GM23338 (cell line): ENCODE results near the gene SUB1. TPM values are rescaled to one million over a fixed set of nuclear protein-coding genes. Genes with fewer than 3 reads are reported as not detected.

ENCODE experiments used
- ATAC-seq: fragments of 200-7000 bp; cut with Tn5 transposase; 3 replicates; pipeline ENCODE4 v1.9.1; 2020
- DNase-seq: peaks from one replicate; pipeline ENCODE4 v3.0.0-alpha.2; 2015; ENCODE audit warnings: low spot score
- H2AFZ ChIP-seq: fragments of 200-600 bp; sonication (generic); 2 replicates; pipeline ENCODE4 v1.8.0; 2016; ENCODE audit warnings: antibody characterized with exemption, mild to moderate bottlenecking, moderate library complexity
- H3F3A ChIP-seq: fragments of 200-600 bp; sonication (generic); replicated peaks from 2 replicates; pipeline ENCODE4 v1.8.0; 2017; ENCODE audit warnings: antibody characterized with exemption, mixed run types, low read depth
- H3K27ac ChIP-seq: fragments of 200-600 bp; sonication (generic); 2 replicates; pipeline ENCODE4 v1.6.1; 2016; ENCODE audit warnings: low read depth
- H3K27me3 ChIP-seq: fragments of 200-600 bp; sonication (generic); 2 replicates; pipeline ENCODE4 v1.8.0; 2016; ENCODE audit warnings: mild to moderate bottlenecking, mixed run types, moderate library complexity; ENCODE audit not compliant: insufficient read depth
- H3K36me3 ChIP-seq: fragments of 200-600 bp; sonication (generic); 2 replicates; pipeline ENCODE4 v1.8.0; 2016; ENCODE audit warnings: mild to moderate bottlenecking; ENCODE audit not compliant: insufficient read depth
- H3K4me1 ChIP-seq: fragments of 200-600 bp; sonication (generic); 2 replicates; pipeline ENCODE4 v1.8.0; 2016; ENCODE audit warnings: mild to moderate bottlenecking, moderate library complexity; ENCODE audit not compliant: insufficient read depth
- H3K4me2 ChIP-seq: fragments of 200-600 bp; sonication (generic); 2 replicates; pipeline ENCODE4 v1.7.1; 2017; ENCODE audit warnings: mixed run types
- H3K4me3 ChIP-seq: fragments of 200-600 bp; sonication (generic); 2 replicates; pipeline ENCODE4 v1.6.1; 2016; ENCODE audit warnings: mixed run types
- H3K79me2 ChIP-seq: fragments of 200-600 bp; sonication (generic); replicated peaks from 2 replicates; pipeline ENCODE4 v1.8.0; 2017; ENCODE audit warnings: mild to moderate bottlenecking; ENCODE audit not compliant: insufficient read depth
- H3K9me2 ChIP-seq: fragments of 200-600 bp; sonication (generic); 2 replicates; pipeline ENCODE4 v1.8.0; 2017; ENCODE audit not compliant: insufficient read depth
- H4K20me1 ChIP-seq: fragments of 200-600 bp; sonication (generic); replicated peaks from 2 replicates; pipeline ENCODE4 v1.8.0; 2017; ENCODE audit warnings: mild to moderate bottlenecking; ENCODE audit not compliant: insufficient read depth
- H3K27ac Mint-ChIP-seq: 2 replicates; pipeline ENCODE4 v1.8.0; 2020; ENCODE audit warnings: inconsistent platforms, mild to moderate bottlenecking, moderate library complexity, mixed read lengths
- H3K27me3 Mint-ChIP-seq: 3 replicates; pipeline ENCODE4 v1.8.0; 2022; ENCODE audit warnings: low read depth, mild to moderate bottlenecking, moderate library complexity, mixed read lengths, inconsistent platforms; ENCODE audit not compliant: insufficient read depth, poor library complexity
- H3K36me3 Mint-ChIP-seq: 3 replicates; pipeline ENCODE4 v1.8.0; 2021; ENCODE audit warnings: low read depth, mild to moderate bottlenecking, inconsistent platforms, moderate library complexity, mixed read lengths
- H3K4me1 Mint-ChIP-seq: 3 replicates; pipeline ENCODE4 v1.8.0; 2020; ENCODE audit warnings: mild to moderate bottlenecking, inconsistent platforms, mixed read lengths
- H3K4me3 Mint-ChIP-seq: 3 replicates; pipeline ENCODE4 v1.8.0; 2021; ENCODE audit warnings: moderate library complexity, mild to moderate bottlenecking, inconsistent platforms, mixed read lengths
- H3K9me3 Mint-ChIP-seq: 3 replicates; pipeline ENCODE4 v1.8.0; 2020; ENCODE audit warnings: moderate library complexity, mild to moderate bottlenecking, inconsistent platforms, mixed read lengths
- CREB1 ChIP-seq: fragments of 250-450 bp; sonication (Bioruptor Pico); IDR thresholded peaks from 2 replicates; pipeline ENCODE4 v1.5.0; 2020; ENCODE audit warnings: low read depth, mild to moderate bottlenecking, moderate library complexity
- ETS1 ChIP-seq: IDR thresholded peaks from 2 replicates; pipeline ENCODE4 v1.6.1; 2016; ENCODE audit warnings: antibody characterized with exemption
- EZH2 ChIP-seq: fragments of 200-600 bp; sonication (generic); IDR thresholded peaks from one replicate; pipeline ENCODE4 v1.8.0; 2017; ENCODE audit warnings: antibody characterized with exemption, mild to moderate bottlenecking, low read depth; ENCODE audit not compliant: unreplicated experiment
- JUNB ChIP-seq: IDR thresholded peaks from one replicate; pipeline ENCODE4 v1.6.1; 2016; ENCODE audit warnings: antibody characterized with exemption; ENCODE audit not compliant: unreplicated experiment
- POLR2AphosphoS5 ChIP-seq: IDR thresholded peaks from 2 replicates; pipeline ENCODE4 v1.6.1; 2016; ENCODE audit warnings: antibody characterized with exemption, low read depth
- REST ChIP-seq: IDR thresholded peaks from one replicate; pipeline ENCODE4 v1.6.1; 2018; ENCODE audit warnings: antibody characterized with exemption; ENCODE audit not compliant: unreplicated experiment
- STAT1 ChIP-seq: IDR thresholded peaks from one replicate; pipeline ENCODE4 v1.6.1; 2016; ENCODE audit warnings: antibody characterized with exemption; ENCODE audit not compliant: unreplicated experiment
- ZNF114 ChIP-seq: fragments of 250-450 bp; sonication (Bioruptor Pico); IDR thresholded peaks from 2 replicates; pipeline ENCODE4 v1.5.0; 2020; ENCODE audit warnings: mild to moderate bottlenecking, moderate library complexity
- polyA plus RNA-seq: library from polyadenylated mRNA; unstranded; fragments of >200 nt; fragmentation: Nextera tagmentation; extraction: Ambion mirVana; gene quantifications from 2 replicates; pipeline ENCODE4 v1.2.1, GENCODE V29; 2016
- total RNA-seq: library from RNA; depleted of rRNA; stranded (reverse); fragments of >200 nt; shearing (Covaris generic); gene quantifications from 2 replicates; pipeline ENCODE4 v1.2.3, GENCODE V29; 2014
- TF ChIP-seq, protein P1 (sequence below), 2 experiments: fragments of 200-600 bp in 1 of 2; sonication (generic) in 1 of 2; conservative IDR thresholded peaks; 2 replicates each; pipeline versions ENCODE4 v1.5.1 to v1.6.1; 2016 to 2017; ENCODE audit warnings: antibody characterized with exemption in 2 of 2, low read depth in 2 of 2, mild to moderate bottlenecking in 2 of 2, moderate library complexity in 1 of 2
- TF ChIP-seq, protein P2 (sequence below): fragments of 250-450 bp; sonication (Bioruptor Pico); IDR thresholded peaks from 2 replicates; pipeline ENCODE4 v1.5.0; 2020; ENCODE audit warnings: mild to moderate bottlenecking, moderate library complexity

SUB1 gene
- total and polyA plus RNA-seq, 2 experiments from 2014 or later = 365 to 1,041 TPM

DNA sequence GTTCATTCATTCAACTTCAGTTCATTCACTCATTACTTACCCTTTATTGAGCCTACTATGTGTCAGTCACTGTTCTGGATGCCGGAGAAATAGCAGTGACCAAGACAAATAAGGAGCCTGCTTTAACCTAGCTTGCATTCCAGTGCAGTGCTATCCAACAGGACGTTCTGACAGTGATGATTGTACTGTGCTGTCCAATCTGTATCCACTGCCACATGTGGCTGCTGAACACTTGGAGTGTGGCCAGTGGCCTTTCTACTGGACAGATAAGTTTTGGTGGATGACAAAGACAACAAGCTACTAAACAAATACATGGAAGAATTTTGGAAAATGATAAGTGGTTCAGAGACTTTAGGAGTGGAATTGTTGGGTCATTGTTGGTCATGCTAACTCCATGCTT lies 33.6 kb downstream of the SUB1 start (continued):
- TF ChIP-seq, protein P1, sequence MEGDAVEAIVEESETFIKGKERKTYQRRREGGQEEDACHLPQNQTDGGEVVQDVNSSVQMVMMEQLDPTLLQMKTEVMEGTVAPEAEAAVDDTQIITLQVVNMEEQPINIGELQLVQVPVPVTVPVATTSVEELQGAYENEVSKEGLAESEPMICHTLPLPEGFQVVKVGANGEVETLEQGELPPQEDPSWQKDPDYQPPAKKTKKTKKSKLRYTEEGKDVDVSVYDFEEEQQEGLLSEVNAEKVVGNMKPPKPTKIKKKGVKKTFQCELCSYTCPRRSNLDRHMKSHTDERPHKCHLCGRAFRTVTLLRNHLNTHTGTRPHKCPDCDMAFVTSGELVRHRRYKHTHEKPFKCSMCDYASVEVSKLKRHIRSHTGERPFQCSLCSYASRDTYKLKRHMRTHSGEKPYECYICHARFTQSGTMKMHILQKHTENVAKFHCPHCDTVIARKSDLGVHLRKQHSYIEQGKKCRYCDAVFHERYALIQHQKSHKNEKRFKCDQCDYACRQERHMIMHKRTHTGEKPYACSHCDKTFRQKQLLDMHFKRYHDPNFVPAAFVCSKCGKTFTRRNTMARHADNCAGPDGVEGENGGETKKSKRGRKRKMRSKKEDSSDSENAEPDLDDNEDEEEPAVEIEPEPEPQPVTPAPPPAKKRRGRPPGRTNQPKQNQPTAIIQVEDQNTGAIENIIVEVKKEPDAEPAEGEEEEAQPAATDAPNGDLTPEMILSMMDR (conservative IDR thresholded peaks at IDR 0.05; ENCODE audit: low read depth in 2 of 2) = no peak
- no peak for TF ChIP-seq CREB1 (CRISPR knock-in tag)

- H3K4me1 Mint-ChIP-seq = no peaks in the 10 kb centered on the region
- no peak overlapping the region for H2AFZ ChIP-seq
- H3K27ac Mint-ChIP-seq = no peak overlapping the region
- no peak for TF ChIP-seq ZNF114 (CRISPR knock-in tag)
- no peak for TF ChIP-seq ETS1
- TF ChIP-seq STAT1 = no peak
- no peak for TF ChIP-seq EZH2
- no peak for TF ChIP-seq REST
- TF ChIP-seq, protein P2, sequence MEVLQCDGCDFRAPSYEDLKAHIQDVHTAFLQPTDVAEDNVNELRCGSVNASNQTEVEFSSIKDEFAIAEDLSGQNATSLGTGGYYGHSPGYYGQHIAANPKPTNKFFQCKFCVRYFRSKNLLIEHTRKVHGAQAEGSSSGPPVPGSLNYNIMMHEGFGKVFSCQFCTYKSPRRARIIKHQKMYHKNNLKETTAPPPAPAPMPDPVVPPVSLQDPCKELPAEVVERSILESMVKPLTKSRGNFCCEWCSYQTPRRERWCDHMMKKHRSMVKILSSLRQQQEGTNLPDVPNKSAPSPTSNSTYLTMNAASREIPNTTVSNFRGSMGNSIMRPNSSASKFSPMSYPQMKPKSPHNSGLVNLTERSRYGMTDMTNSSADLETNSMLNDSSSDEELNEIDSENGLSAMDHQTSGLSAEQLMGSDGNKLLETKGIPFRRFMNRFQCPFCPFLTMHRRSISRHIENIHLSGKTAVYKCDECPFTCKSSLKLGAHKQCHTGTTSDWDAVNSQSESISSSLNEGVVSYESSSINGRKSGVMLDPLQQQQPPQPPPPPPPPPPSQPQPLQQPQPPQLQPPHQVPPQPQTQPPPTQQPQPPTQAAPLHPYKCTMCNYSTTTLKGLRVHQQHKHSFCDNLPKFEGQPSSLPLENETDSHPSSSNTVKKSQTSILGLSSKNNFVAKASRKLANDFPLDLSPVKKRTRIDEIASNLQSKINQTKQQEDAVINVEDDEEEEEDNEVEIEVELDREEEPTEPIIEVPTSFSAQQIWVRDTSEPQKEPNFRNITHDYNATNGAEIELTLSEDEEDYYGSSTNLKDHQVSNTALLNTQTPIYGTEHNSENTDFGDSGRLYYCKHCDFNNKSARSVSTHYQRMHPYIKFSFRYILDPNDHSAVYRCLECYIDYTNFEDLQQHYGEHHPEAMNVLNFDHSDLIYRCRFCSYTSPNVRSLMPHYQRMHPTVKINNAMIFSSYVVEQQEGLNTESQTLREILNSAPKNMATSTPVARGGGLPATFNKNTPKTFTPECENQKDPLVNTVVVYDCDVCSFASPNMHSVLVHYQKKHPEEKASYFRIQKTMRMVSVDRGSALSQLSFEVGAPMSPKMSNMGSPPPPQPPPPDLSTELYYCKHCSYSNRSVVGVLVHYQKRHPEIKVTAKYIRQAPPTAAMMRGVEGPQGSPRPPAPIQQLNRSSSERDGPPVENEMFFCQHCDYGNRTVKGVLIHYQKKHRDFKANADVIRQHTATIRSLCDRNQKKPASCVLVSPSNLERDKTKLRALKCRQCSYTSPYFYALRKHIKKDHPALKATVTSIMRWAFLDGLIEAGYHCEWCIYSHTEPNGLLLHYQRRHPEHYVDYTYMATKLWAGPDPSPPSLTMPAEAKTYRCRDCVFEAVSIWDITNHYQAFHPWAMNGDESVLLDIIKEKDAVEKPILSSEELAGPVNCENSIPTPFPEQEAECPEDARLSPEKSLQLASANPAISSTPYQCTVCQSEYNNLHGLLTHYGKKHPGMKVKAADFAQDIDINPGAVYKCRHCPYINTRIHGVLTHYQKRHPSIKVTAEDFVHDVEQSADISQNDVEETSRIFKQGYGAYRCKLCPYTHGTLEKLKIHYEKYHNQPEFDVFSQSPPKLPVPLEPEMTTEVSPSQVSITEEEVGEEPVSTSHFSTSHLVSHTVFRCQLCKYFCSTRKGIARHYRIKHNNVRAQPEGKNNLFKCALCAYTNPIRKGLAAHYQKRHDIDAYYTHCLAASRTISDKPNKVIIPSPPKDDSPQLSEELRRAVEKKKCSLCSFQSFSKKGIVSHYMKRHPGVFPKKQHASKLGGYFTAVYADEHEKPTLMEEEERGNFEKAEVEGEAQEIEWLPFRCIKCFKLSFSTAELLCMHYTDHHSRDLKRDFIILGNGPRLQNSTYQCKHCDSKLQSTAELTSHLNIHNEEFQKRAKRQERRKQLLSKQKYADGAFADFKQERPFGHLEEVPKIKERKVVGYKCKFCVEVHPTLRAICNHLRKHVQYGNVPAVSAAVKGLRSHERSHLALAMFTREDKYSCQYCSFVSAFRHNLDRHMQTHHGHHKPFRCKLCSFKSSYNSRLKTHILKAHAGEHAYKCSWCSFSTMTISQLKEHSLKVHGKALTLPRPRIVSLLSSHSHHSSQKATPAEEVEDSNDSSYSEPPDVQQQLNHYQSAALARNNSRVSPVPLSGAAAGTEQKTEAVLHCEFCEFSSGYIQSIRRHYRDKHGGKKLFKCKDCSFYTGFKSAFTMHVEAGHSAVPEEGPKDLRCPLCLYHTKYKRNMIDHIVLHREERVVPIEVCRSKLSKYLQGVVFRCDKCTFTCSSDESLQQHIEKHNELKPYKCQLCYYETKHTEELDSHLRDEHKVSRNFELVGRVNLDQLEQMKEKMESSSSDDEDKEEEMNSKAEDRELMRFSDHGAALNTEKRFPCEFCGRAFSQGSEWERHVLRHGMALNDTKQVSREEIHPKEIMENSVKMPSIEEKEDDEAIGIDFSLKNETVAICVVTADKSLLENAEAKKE (CRISPR knock-in tag) = no peak
- no peak for TF ChIP-seq POLR2AphosphoS5
- TF ChIP-seq JUNB = no peak
- TF ChIP-seq CREB1 (CRISPR knock-in tag) = no peak
- TF ChIP-seq, protein P1 (conservative IDR thresholded peaks at IDR 0.05; ENCODE audit: low read depth in 2 of 2) = no peak
Observed at GRCh38 chr5:32621256-32621655, 35.9 kb downstream of the SUB1 start.

More at GRCh38 chr5:32621256-32621655, 35.9 kb downstream of the SUB1 start:
- Mint-ChIP-seq H3K36me3 (no peaks in the 10 kb centered on the region), H3K27me3 (peaks cover 3% of the 10 kb centered on the region), H3K4me3 (no peak overlapping the region), H3K9me3 (no peaks in the 10 kb centered on the region)
- Histone ChIP-seq H3K4me1 (no peaks in the 10 kb centered on the region), H3F3A (no peaks in the 10 kb centered on the region), H3K4me3 (no peak overlapping the region), H3K27me3 (no peaks in the 10 kb centered on the region), H3K4me2 (no peak overlapping the region), H3K36me3 (no peaks in the 10 kb centered on the region), H4K20me1 (no peaks in the 10 kb centered on the region), H3K79me2 (no peaks in the 10 kb centered on the region), H3K27ac (no peak overlapping the region), H3K9me2 (no peaks in the 10 kb centered on the region)
- DNase-seq (no peak), ATAC-seq (no peak)
